HEK293 (cell line): ENCODE results near the gene CALML3.

Experiments used
- CTCF ChIA-PET: fragments of 350-600 bp; formaldehyde crosslinking; extraction: SDS; loops from one replicate; lab custom pipeline; 2021; ENCODE audit warnings: antibody characterized with exemption; lab: Yijun Ruan, JAX
- POLR2A ChIA-PET: fragments of 300-600 bp; formaldehyde crosslinking; extraction: SDS; loops from one replicate; lab custom pipeline; 2020; ENCODE audit warnings: antibody characterized with exemption, inconsistent platforms; lab: Yijun Ruan, JAX
- H3K27ac ChIP-seq: fragments of 200-500 bp; sonication (Bioruptor generic); 2 replicates; pipeline ENCODE4 v1.5.1; 2014; ENCODE audit warnings: low read depth, low read length, control low read depth, inconsistent platforms; ENCODE audit errors: extremely low read depth
- H3K36me3 ChIP-seq, 2 experiments: fragments of 200-500 bp in 1 of 2; sonication (Bioruptor generic) in 1 of 2; 1 replicate in 1 of 2; 2 replicates in 1 of 2; pipeline ENCODE4 v1.5.1; 2014 to 2017; ENCODE audit warnings: inconsistent platforms in 2 of 2, low read length in 2 of 2; ENCODE audit not compliant: control insufficient read depth in 2 of 2, insufficient read depth in 1 of 2
- H3K4me1 ChIP-seq: fragments of 200-500 bp; sonication (Bioruptor generic); 2 replicates; pipeline ENCODE4 v1.5.1; 2014; ENCODE audit warnings: mild to moderate bottlenecking, low read length, inconsistent platforms; ENCODE audit not compliant: control insufficient read depth, insufficient read depth
- H3K4me3 ChIP-seq: 2 replicates; pipeline ENCODE4 v1.5.1; 2011; ENCODE audit warnings: low read depth, mild to moderate bottlenecking, control low read depth, low read length, moderate library complexity
- H3K9me3 ChIP-seq: fragments of 200-500 bp; sonication (Bioruptor generic); 2 replicates; pipeline ENCODE4 v1.5.1; 2014; ENCODE audit warnings: low read depth, low read length, inconsistent platforms; ENCODE audit not compliant: control insufficient read depth, insufficient read depth
- IKZF3 ChIP-seq: fragments of 450-650 bp; IDR thresholded peaks from 2 replicates; pipeline ENCODE4 v1.5.0; 2018; ENCODE audit warnings: missing biosample characterization, mild to moderate bottlenecking, missing genetic modification characterization, moderate library complexity
- KLF9 ChIP-seq: fragments of 450-650 bp; formaldehyde crosslinking; IDR thresholded peaks from 2 replicates; pipeline ENCODE4 v1.5.1; 2016; ENCODE audit warnings: missing biosample characterization, missing genetic modification characterization, low read depth
- OVOL3 ChIP-seq: fragments of 450-650 bp; formaldehyde crosslinking; IDR thresholded peaks from 2 replicates; pipeline ENCODE4 v1.5.1; 2016; ENCODE audit warnings: missing biosample characterization, missing genetic modification characterization
- ZBTB21 ChIP-seq: fragments of 450-650 bp; formaldehyde crosslinking; IDR thresholded peaks from 2 replicates; pipeline ENCODE4 v1.5.1; 2017; ENCODE audit warnings: missing biosample characterization, missing genetic modification characterization
- ZNF169 ChIP-seq: fragments of 450-650 bp; formaldehyde crosslinking; IDR thresholded peaks from 2 replicates; pipeline ENCODE4 v1.5.1; 2016; ENCODE audit warnings: missing biosample characterization, missing genetic modification characterization
- ZNF221 ChIP-seq: fragments of 450-650 bp; formaldehyde crosslinking; IDR thresholded peaks from 2 replicates; pipeline ENCODE4 v1.5.1; 2017; ENCODE audit warnings: missing biosample characterization, missing genetic modification characterization, borderline replicate concordance
- ZNF776 ChIP-seq: fragments of 450-650 bp; formaldehyde crosslinking; IDR thresholded peaks from 2 replicates; pipeline ENCODE4 v1.5.0; 2017; ENCODE audit warnings: missing biosample characterization, missing genetic modification characterization, borderline replicate concordance
- TF ChIP-seq, protein P1 (sequence below): fragments of 450-650 bp; formaldehyde crosslinking; IDR thresholded peaks from 2 replicates; pipeline ENCODE4 v1.5.1; 2016; ENCODE audit warnings: missing biosample characterization, missing genetic modification characterization
- TF ChIP-seq, protein P2 (sequence below): fragments of 450-650 bp; formaldehyde crosslinking; IDR thresholded peaks from 2 replicates; pipeline ENCODE4 v1.5.1; 2016; ENCODE audit warnings: missing biosample characterization, missing genetic modification characterization
- TF ChIP-seq, protein P3 (sequence below): fragments of 450-650 bp; formaldehyde crosslinking; conservative IDR thresholded peaks from 2 replicates; pipeline ENCODE4 v1.5.1; 2016; ENCODE audit warnings: low read depth, missing biosample characterization, missing genetic modification characterization
- TF ChIP-seq, protein P4 (sequence below): fragments of 450-650 bp; formaldehyde crosslinking; optimal IDR thresholded peaks from 2 replicates; pipeline ENCODE3; 2016; ENCODE audit warnings: missing biosample characterization, mild to moderate bottlenecking, missing genetic modification characterization
- TF ChIP-seq, protein P5 (sequence below): fragments of 450-650 bp; formaldehyde crosslinking; IDR thresholded peaks from 2 replicates; pipeline ENCODE4 v1.5.1; 2016; ENCODE audit warnings: missing biosample characterization, missing genetic modification characterization
- TF ChIP-seq, protein P6 (sequence below): fragments of 450-650 bp; formaldehyde crosslinking; IDR thresholded peaks from 2 replicates; pipeline ENCODE4 v1.5.1; 2017; ENCODE audit warnings: missing biosample characterization, missing genetic modification characterization
- TF ChIP-seq, protein P7 (sequence below): fragments of 450-650 bp; formaldehyde crosslinking; IDR thresholded peaks from 2 replicates; pipeline ENCODE4 v1.5.1; 2016; ENCODE audit warnings: missing biosample characterization, missing genetic modification characterization, borderline replicate concordance
- TF ChIP-seq, protein P8 (sequence below): fragments of 450-650 bp; formaldehyde crosslinking; IDR thresholded peaks from 2 replicates; pipeline ENCODE4 v1.5.1; 2016; ENCODE audit warnings: missing biosample characterization, missing genetic modification characterization

CALML3 gene

DNA sequence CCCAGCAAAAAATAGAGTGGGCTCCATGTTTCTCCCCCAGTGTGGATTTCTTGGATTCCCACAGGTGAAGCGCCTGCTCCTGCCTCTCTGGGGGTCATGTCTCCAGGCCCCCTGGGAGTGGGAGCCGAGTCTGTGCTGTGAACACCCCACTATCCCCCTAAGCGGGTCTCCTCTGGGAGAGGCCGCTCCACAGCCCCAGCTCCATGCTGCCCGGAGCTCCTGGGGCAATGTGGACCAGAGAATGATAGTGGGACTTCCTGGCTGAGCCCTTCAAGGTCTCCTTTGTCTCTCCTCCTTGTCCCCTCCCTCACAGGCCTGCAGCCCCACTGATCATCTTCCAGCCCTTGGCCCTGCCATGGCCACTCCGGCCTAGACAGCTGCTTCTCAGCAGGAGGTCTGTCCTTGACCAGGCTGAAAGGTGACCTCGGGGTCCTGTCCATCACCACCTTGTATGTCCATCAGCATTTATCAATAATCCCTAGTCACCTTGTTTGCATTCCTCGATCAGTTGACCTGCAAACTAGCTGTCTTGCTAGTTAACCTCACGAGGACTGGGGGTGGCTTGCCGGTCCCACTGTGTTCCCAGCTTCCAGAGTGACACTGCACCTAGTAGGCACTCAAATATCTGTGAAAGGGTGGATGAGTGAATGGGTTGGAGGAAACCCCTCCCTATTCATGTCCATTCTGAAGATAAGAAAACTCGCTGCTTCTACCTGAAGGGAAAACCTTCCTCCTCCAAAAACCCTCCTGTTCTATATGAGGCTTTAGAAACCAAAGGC is 776 bp upstream of the CALML3 start:
- Histone ChIP-seq H3K36me3 (no peaks in the 10 kb centered on the region), H3K4me1 (no peaks in the 10 kb centered on the region), H3K4me3 (no peak overlapping the region), H3K9me3 (no peaks in the 10 kb centered on the region), H3K27ac (no peak overlapping the region)
- ChIA-PET POLR2A (no interaction called here), CTCF (interaction anchor here (0.6 kb wide), 1 partner anchor 230 kb away, joined by 5 read pairs; no protein-coding TSS in a partner anchor)
- TF ChIP-seq, protein P1, sequence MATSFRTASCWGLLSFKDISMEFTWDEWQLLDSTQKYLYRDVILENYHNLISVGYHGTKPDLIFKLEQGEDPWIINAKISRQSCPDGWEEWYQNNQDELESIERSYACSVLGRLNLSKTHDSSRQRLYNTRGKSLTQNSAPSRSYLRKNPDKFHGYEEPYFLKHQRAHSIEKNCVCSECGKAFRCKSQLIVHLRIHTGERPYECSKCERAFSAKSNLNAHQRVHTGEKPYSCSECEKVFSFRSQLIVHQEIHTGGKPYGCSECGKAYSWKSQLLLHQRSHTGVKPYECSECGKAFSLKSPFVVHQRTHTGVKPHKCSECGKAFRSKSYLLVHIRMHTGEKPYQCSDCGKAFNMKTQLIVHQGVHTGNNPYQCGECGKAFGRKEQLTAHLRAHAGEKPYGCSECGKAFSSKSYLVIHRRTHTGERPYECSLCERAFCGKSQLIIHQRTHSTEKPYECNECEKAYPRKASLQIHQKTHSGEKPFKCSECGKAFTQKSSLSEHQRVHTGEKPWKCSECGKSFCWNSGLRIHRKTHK (tag by site-specific recombination) = no peak
- TF ChIP-seq OVOL3 (tag by site-specific recombination) = no peak
- TF ChIP-seq, protein P2, sequence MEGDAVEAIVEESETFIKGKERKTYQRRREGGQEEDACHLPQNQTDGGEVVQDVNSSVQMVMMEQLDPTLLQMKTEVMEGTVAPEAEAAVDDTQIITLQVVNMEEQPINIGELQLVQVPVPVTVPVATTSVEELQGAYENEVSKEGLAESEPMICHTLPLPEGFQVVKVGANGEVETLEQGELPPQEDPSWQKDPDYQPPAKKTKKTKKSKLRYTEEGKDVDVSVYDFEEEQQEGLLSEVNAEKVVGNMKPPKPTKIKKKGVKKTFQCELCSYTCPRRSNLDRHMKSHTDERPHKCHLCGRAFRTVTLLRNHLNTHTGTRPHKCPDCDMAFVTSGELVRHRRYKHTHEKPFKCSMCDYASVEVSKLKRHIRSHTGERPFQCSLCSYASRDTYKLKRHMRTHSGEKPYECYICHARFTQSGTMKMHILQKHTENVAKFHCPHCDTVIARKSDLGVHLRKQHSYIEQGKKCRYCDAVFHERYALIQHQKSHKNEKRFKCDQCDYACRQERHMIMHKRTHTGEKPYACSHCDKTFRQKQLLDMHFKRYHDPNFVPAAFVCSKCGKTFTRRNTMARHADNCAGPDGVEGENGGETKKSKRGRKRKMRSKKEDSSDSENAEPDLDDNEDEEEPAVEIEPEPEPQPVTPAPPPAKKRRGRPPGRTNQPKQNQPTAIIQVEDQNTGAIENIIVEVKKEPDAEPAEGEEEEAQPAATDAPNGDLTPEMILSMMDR = no peak
- TF ChIP-seq, protein P3, sequence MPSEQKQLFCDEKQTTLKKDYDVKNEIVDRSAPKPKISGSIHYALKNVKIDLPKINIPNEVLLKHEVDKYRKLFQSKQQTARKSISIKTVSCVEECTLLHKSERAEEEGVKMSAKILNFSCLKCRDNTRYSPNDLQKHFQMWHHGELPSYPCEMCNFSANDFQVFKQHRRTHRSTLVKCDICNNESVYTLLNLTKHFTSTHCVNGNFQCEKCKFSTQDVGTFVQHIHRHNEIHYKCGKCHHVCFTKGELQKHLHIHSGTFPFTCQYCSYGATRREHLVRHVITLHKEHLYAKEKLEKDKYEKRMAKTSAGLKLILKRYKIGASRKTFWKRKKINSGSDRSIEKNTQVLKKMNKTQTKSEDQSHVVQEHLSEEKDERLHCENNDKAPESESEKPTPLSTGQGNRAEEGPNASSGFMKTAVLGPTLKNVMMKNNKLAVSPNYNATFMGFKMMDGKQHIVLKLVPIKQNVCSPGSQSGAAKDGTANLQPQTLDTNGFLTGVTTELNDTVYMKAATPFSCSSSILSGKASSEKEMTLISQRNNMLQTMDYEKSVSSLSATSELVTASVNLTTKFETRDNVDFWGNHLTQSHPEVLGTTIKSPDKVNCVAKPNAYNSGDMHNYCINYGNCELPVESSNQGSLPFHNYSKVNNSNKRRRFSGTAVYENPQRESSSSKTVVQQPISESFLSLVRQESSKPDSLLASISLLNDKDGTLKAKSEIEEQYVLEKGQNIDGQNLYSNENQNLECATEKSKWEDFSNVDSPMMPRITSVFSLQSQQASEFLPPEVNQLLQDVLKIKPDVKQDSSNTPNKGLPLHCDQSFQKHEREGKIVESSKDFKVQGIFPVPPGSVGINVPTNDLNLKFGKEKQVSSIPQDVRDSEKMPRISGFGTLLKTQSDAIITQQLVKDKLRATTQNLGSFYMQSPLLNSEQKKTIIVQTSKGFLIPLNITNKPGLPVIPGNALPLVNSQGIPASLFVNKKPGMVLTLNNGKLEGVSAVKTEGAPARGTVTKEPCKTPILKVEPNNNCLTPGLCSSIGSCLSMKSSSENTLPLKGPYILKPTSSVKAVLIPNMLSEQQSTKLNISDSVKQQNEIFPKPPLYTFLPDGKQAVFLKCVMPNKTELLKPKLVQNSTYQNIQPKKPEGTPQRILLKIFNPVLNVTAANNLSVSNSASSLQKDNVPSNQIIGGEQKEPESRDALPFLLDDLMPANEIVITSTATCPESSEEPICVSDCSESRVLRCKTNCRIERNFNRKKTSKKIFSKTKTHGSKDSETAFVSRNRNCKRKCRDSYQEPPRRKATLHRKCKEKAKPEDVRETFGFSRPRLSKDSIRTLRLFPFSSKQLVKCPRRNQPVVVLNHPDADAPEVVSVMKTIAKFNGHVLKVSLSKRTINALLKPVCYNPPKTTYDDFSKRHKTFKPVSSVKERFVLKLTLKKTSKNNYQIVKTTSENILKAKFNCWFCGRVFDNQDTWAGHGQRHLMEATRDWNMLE = no peak
- no peak for TF ChIP-seq KLF9 (tag by site-specific recombination)
- TF ChIP-seq, protein P4, sequence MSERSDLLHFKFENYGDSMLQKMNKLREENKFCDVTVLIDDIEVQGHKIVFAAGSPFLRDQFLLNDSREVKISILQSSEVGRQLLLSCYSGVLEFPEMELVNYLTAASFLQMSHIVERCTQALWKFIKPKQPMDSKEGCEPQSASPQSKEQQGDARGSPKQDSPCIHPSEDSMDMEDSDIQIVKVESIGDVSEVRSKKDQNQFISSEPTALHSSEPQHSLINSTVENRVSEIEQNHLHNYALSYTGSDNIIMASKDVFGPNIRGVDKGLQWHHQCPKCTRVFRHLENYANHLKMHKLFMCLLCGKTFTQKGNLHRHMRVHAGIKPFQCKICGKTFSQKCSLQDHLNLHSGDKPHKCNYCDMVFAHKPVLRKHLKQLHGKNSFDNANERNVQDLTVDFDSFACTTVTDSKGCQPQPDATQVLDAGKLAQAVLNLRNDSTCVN (tag by site-specific recombination) = no peak
- TF ChIP-seq, protein P5, sequence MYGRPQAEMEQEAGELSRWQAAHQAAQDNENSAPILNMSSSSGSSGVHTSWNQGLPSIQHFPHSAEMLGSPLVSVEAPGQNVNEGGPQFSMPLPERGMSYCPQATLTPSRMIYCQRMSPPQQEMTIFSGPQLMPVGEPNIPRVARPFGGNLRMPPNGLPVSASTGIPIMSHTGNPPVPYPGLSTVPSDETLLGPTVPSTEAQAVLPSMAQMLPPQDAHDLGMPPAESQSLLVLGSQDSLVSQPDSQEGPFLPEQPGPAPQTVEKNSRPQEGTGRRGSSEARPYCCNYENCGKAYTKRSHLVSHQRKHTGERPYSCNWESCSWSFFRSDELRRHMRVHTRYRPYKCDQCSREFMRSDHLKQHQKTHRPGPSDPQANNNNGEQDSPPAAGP (tag by site-specific recombination) = no peak
- TF ChIP-seq ZNF169 (tag by site-specific recombination) = no peak
- TF ChIP-seq IKZF3 = no peak

DNA sequence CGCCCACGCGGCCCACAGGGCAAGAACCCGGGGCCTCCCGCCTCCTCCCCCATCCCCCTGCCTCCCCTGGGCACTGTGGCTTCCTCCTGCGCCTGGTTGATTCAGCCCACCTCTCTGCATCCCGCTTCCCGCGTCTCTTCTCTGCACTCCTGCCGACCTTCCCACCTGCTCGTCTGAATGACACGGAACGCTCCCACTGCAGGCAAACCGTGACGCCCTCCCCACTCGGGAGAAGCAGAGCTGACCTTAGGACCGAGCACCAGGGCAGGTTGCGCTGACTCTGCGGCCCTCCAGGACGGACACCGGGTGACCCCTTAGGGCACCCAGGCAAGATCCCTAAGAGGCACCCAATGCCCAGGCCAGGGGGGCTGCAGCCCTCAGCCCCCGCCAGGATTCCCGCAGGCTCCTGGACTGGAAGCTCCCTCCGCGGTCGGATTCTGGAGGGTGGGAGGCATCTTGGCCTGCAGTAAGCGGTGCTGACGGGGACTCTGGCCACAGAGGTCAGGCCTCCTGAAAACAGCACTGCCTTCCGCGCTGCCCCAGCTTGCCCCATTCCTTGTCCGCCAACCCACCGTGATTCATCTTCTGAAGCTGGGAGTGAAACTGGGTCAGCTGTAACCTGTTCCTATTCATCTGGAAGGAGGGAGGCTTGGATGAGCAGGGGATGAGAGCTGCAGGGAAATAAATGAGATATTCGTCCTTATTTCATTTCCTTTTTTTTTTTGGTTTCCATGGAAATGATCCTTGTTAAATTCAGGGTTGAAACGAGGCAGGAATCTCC is 990 bp downstream of the CALML3 start:
- POLR2A ChIA-PET = no interaction called here
- H3K27ac ChIP-seq = no peak overlapping the region
- no peaks in the 10 kb centered on the region for H3K36me3 ChIP-seq
- H3K9me3 ChIP-seq = no peaks in the 10 kb centered on the region
- CTCF ChIA-PET = no interaction called here
- no peak overlapping the region for H3K4me3 ChIP-seq
- no peaks in the 10 kb centered on the region for H3K4me1 ChIP-seq
- no peak for TF ChIP-seq ZNF776
- TF ChIP-seq, protein P6, sequence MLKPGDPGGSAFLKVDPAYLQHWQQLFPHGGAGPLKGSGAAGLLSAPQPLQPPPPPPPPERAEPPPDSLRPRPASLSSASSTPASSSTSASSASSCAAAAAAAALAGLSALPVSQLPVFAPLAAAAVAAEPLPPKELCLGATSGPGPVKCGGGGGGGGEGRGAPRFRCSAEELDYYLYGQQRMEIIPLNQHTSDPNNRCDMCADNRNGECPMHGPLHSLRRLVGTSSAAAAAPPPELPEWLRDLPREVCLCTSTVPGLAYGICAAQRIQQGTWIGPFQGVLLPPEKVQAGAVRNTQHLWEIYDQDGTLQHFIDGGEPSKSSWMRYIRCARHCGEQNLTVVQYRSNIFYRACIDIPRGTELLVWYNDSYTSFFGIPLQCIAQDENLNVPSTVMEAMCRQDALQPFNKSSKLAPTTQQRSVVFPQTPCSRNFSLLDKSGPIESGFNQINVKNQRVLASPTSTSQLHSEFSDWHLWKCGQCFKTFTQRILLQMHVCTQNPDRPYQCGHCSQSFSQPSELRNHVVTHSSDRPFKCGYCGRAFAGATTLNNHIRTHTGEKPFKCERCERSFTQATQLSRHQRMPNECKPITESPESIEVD (tag by site-specific recombination) = no peak
- TF ChIP-seq ZNF221 = no peak
- no peak for TF ChIP-seq ZBTB21 (tag by site-specific recombination)
- TF ChIP-seq, protein P7, sequence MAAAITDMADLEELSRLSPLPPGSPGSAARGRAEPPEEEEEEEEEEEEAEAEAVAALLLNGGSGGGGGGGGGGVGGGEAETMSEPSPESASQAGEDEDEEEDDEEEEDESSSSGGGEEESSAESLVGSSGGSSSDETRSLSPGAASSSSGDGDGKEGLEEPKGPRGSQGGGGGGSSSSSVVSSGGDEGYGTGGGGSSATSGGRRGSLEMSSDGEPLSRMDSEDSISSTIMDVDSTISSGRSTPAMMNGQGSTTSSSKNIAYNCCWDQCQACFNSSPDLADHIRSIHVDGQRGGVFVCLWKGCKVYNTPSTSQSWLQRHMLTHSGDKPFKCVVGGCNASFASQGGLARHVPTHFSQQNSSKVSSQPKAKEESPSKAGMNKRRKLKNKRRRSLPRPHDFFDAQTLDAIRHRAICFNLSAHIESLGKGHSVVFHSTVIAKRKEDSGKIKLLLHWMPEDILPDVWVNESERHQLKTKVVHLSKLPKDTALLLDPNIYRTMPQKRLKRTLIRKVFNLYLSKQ (tag by site-specific recombination) = no peak
- TF ChIP-seq, protein P8, sequence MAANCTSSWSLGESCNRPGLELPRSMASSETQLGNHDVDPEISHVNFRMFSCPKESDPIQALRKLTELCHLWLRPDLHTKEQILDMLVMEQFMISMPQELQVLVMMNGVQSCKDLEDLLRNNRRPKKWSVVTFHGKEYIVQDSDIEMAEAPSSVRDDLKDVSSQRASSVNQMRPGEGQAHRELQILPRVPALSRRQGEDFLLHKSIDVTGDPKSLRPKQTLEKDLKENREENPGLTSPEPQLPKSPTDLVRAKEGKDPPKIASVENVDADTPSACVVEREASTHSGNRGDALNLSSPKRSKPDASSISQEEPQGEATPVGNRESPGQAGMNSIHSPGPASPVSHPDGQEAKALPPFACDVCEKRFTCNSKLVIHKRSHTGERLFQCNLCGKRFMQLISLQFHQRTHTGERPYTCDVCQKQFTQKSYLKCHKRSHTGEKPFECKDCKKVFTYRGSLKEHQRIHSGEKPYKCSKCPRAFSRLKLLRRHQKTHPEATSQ (tag by site-specific recombination) = no peak
- TF ChIP-seq IKZF3 = no peak
